GM23248 (cell line): ENCODE results near the gene URB1. TPM values are rescaled to one million over a fixed set of nuclear protein-coding genes. Genes with fewer than 3 reads are reported as not detected.
"Not testable (repeated sequence)": the region's sequence is repeated elsewhere in the genome, so short reads cannot be mapped to it uniquely, and the experiment has no call there.

Source experiments
- DNase-seq: peaks from one replicate; pipeline ENCODE4 v3.0.0-alpha.2; 2015
- H2AFZ ChIP-seq: fragments of 200-600 bp; sonication (generic); 2 replicates; pipeline ENCODE4 v1.6.1; 2016; ENCODE audit warnings: antibody characterized with exemption
- H3F3A ChIP-seq: fragments of 200-600 bp; sonication (generic); 2 replicates; pipeline ENCODE4 v1.6.1; 2016; ENCODE audit warnings: mild to moderate bottlenecking, antibody characterized with exemption, mixed run types; ENCODE audit not compliant: insufficient read depth
- H3K27ac ChIP-seq: fragments of 200-600 bp; sonication (generic); 2 replicates; pipeline ENCODE4 v1.5.1; 2016; ENCODE audit warnings: mild to moderate bottlenecking
- H3K27me3 ChIP-seq: fragments of 200-600 bp; sonication (generic); replicated peaks from 2 replicates; pipeline ENCODE4 v1.6.1; 2016; ENCODE audit warnings: mild to moderate bottlenecking; ENCODE audit not compliant: insufficient read depth
- H3K36me3 ChIP-seq: fragments of 200-600 bp; sonication (generic); 2 replicates; pipeline ENCODE4 v1.6.1; 2016; ENCODE audit warnings: low read depth, mild to moderate bottlenecking
- H3K4me1 ChIP-seq: fragments of 200-600 bp; sonication (generic); 2 replicates; pipeline ENCODE4 v1.6.1; 2016; ENCODE audit warnings: mild to moderate bottlenecking; ENCODE audit not compliant: insufficient read depth
- H3K4me2 ChIP-seq: fragments of 200-600 bp; sonication (generic); one replicate; pipeline ENCODE4 v1.6.1; 2016; ENCODE audit warnings: mild to moderate bottlenecking; ENCODE audit not compliant: unreplicated experiment
- H3K4me3 ChIP-seq: fragments of 200-600 bp; sonication (generic); 2 replicates; pipeline ENCODE4 v1.5.1; 2016; ENCODE audit warnings: mild to moderate bottlenecking
- H3K79me2 ChIP-seq: fragments of 200-600 bp; sonication (generic); 2 replicates; pipeline ENCODE4 v1.6.1; 2016; ENCODE audit warnings: mild to moderate bottlenecking; ENCODE audit not compliant: insufficient read depth
- H3K9ac ChIP-seq: fragments of 200-600 bp; sonication (generic); 2 replicates; pipeline ENCODE4 v1.6.1; 2016; ENCODE audit warnings: mild to moderate bottlenecking
- H3K9me2 ChIP-seq: fragments of 200-600 bp; sonication (generic); 2 replicates; pipeline ENCODE4 v1.6.1; 2016; ENCODE audit warnings: mixed run types, mild to moderate bottlenecking, moderate library complexity; ENCODE audit not compliant: insufficient read depth
- H3K9me3 ChIP-seq: fragments of 200-600 bp; sonication (generic); one replicate; pipeline ENCODE4 v1.6.1; 2017; ENCODE audit warnings: low read depth
- H4K20me1 ChIP-seq: fragments of 200-600 bp; sonication (generic); 2 replicates; pipeline ENCODE4 v1.6.0; 2016; ENCODE audit not compliant: insufficient read depth
- EZH2 ChIP-seq: fragments of 200-600 bp; sonication (generic); IDR thresholded peaks from 2 replicates; pipeline ENCODE4 v1.6.1; 2018; ENCODE audit warnings: antibody characterized with exemption, mild to moderate bottlenecking; ENCODE audit not compliant: insufficient read depth, poor library complexity, severe bottlenecking
- EZH2phosphoT487 ChIP-seq: fragments of 200-600 bp; sonication (generic); IDR thresholded peaks from 2 replicates; pipeline ENCODE4 v1.6.1; 2018; ENCODE audit warnings: antibody characterized with exemption, moderate library complexity, mild to moderate bottlenecking, low read depth; ENCODE audit not compliant: insufficient read depth
- WGBS, 2 experiments: methylation state at CpG; one replicate each; pipeline ENCODE4 v1.1.6; 2015 to 2017; ENCODE audit warnings: low lambda C conversion rate in 2 of 2, low coverage in 1 of 2; ENCODE audit errors: missing lambda C conversion rate in 2 of 2; 5-methylcytosine and 5-hydroxymethylcytosine counted together
- in situ Hi-C: fragments of 300-500 bp; cut with MboI; formaldehyde crosslinking; loops from 2 replicates; pipeline ENCODE4 v1.15.0; 2020
- polyA plus RNA-seq: library from polyadenylated mRNA; unstranded; fragments of >200 nt; fragmentation: Nextera tagmentation; extraction: Ambion mirVana; gene quantifications from 2 replicates; pipeline ENCODE4 v1.2.1, GENCODE V29; 2016
- total RNA-seq: library from RNA; depleted of rRNA; stranded (reverse); fragments of >200 nt; shearing (Covaris generic); gene quantifications from 2 replicates; pipeline ENCODE4 v1.2.3, GENCODE V29; 2014

URB1 gene
- total and polyA plus RNA-seq, 2 experiments from 2014 or later: 4.9 to 15.7 TPM

DNA sequence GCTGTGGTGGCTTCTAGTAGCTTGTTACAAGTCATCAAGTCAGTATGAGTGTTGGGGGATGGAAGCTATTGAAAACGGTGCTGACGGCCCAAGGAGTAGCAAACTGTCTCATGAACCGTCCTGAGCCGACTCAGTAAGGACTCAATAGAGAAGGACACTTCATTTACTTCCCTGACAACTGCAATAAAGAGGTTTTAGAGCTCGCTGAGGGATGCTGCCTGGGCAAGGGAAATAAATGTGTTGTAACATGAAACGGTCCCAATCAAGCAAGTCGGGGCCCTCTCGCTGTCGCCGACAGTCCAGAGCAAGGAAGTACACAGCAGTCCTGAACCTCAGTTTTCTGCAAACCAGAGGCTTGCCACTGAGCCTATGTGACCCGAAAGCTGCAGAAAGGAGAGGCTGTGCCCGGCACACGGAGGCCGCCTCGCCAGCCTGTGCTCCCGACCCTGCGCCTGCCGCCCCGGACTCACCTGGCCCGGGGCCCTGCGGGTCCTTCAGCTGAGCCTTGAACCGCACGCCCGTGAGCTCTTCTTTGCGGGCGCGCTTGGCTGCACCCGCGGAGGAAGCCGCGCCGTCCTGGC, 423 bp downstream of the URB1 start:
- Histone ChIP-seq H3K4me3 (peak overlapping the region; percentile 99), H3K27me3 (no peaks in the 10 kb centered on the region), H4K20me1 (no peaks in the 10 kb centered on the region; the same call in 1 of the 2 replicates), H3K79me2 (peaks cover 54% of the 10 kb centered on the region), H3K4me2 (peak overlapping the region; percentile 88), H3K36me3 (no peaks in the 10 kb centered on the region), H3K27ac (peak overlapping the region; percentile 4; the same call in 1 of the 2 replicates), H3K9ac (peak overlapping the region; percentile 79), H3K4me1 (peaks cover 33% of the 10 kb centered on the region), H3K9me3 (no peaks in the 10 kb centered on the region), H2AFZ (peak overlapping the region; percentile 98), H3K9me2 (no peaks in the 10 kb centered on the region), H3F3A (peaks cover 18% of the 10 kb centered on the region)
- DNase-seq: peak; percentile 51
- WGBS, 2 experiments: 1 to 2% methylated on average over 17 to 29 of the region's 32 CpGs
- in situ Hi-C loops: no loop called here
- TF ChIP-seq EZH2 (no peak), EZH2phosphoT487 (no peak)

DNA sequence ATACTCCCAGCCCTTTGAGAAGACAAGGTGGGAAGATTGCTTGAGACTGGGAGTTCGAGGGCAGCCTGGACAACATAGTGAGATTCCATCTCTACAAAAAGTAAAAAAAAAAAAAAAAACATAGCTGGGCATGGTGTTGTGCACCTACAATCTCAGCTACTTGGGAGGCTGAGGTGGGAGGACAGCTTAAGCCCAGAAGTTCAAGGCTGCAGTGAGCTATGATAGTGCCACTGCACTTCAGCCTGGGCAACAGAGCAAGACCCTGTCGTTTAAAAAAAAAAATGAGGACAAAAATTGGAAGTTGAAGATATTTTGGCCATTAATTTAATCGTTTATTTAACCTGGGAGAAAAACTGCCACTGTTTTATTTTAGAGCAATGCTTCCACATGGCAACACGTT, 1.1 kb downstream of the URB1 start:
- no peak overlapping the region for H2AFZ ChIP-seq
- no peaks in the 10 kb centered on the region for H3K36me3 ChIP-seq
- no peaks in the 10 kb centered on the region for H3K9me3 ChIP-seq
- in situ Hi-C loops: no loop called here
- WGBS, 2 experiments: 53 to 62% methylated on average over 4 of the region's 4 CpGs
- no peaks in the 10 kb centered on the region for H3K27me3 ChIP-seq
- H4K20me1 ChIP-seq: no peaks in the 10 kb centered on the region; the same call in 1 of the 2 replicates
- no peak overlapping the region for H3K27ac ChIP-seq
- no peaks in the 10 kb centered on the region for H3K9me2 ChIP-seq
- H3K79me2 ChIP-seq: peaks cover 60% of the 10 kb centered on the region
- H3K4me1 ChIP-seq: peaks cover 33% of the 10 kb centered on the region
- peak overlapping the region; percentile 99 for H3K4me3 ChIP-seq
- peak overlapping the region; percentile 88 for H3K4me2 ChIP-seq
- peaks cover 18% of the 10 kb centered on the region for H3F3A ChIP-seq
- TF ChIP-seq EZH2phosphoT487: no peak
- no peak for TF ChIP-seq EZH2
- DNase-seq: no peak
- H3K9ac ChIP-seq: peak overlapping the region; percentile 79

DNA sequence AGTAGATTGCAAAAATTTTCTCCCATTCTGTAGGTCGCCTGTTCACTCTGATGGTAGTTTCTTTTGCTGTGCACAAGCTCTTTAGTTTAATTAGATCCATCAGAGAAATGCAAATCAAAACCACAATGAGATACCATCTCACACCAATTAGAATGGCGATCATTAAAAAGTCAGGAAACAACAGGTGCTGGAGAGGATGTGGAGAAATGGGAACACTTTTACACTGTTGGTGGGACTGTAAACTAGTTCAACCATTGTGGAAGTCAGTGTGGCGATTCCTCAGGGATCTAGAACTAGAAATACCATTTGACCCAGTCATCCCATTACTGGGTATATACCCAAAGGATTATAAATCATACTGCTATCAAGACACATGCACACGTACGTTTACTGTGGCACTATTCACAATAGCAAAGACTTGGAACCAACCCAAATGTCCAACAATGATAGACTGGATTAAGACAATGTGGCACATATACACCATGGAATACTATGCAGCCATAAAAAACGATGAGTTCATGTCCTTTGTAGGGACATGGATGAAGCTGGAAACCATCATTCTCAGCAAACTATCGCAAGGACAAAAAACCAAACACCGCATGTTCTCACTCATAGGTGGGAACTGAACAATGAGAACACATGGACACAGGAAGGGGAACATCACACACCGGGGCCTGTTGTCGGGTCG, 2.1 kb downstream of the URB1 start:
- H3K9me2 ChIP-seq, H3K9ac ChIP-seq, H3K9me3 ChIP-seq, H2AFZ ChIP-seq, H3K27me3 ChIP-seq, H3K27ac ChIP-seq, H3K36me3 ChIP-seq, H4K20me1 ChIP-seq, H3K4me2 ChIP-seq, in situ Hi-C loops, H3K4me3 ChIP-seq, DNase-seq: not testable (repeated sequence)
- Histone ChIP-seq H3F3A (peaks cover 21% of the 10 kb centered on the region), H3K79me2 (peaks cover 71% of the 10 kb centered on the region), H3K4me1 (peaks cover 39% of the 10 kb centered on the region)
- 89 to 95% methylated on average over 8 to 11 of the region's 11 CpGs for WGBS, 2 experiments

DNA sequence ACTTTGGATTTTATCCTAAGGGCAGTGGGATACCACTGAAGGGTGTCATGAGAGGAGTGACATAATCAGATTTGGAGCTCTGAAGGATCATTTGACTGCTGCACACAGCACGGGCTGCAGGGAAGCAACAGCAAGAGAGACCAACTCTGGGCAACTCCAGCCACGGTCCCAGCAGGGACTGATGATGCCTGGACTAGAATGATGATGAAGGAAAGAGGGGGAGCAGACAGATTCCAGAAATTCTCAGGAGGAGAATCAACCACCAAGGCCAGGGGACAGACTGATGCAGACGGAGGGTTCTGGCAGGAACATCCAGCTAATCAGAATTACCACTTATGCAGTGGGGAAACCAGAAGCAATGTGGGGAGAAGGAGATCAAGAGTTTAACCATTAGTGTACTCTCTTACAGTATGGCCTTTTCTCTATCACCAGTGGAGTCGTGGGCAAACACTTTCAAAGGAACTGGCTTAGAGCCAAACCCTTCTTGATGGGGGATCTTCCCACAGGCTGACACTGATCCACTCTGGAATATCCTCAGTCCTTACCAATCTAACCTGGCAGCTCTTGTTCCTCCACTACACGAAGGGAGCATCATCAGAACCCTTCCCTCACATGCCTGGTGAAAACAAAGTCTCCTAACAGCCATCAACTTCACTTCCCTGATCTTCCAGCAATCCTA, 3.3 kb downstream of the URB1 start:
- WGBS, 2 experiments: 18 to 25% methylated on average over 5 of the region's 5 CpGs
- Histone ChIP-seq H3K27ac (peak overlapping the region; percentile 71), H3K27me3 (no peaks in the 10 kb centered on the region), H3F3A (peaks cover 21% of the 10 kb centered on the region), H3K4me2 (peak overlapping the region; percentile 77), H2AFZ (no peak overlapping the region), H3K4me3 (peak overlapping the region; percentile 21; the same call in 1 of the 2 replicates), H3K4me1 (peaks cover 39% of the 10 kb centered on the region), H4K20me1 (no peaks in the 10 kb centered on the region; the same call in 1 of the 2 replicates), H3K9me2 (no peaks in the 10 kb centered on the region), H3K36me3 (no peaks in the 10 kb centered on the region), H3K79me2 (peaks cover 83% of the 10 kb centered on the region), H3K9ac (peak overlapping the region; percentile 48), H3K9me3 (no peaks in the 10 kb centered on the region)
- peak; percentile 80 for DNase-seq
- TF ChIP-seq EZH2phosphoT487 (no peak), EZH2 (no peak)
- in situ Hi-C loops: no loop called here
